Brain microvascular endothelial cell (primary cell): Measurements from ENCODE around the gene PHACTR3.
A peak's percentile ranks its signal among the peaks of the same experiment; 100 is the strongest.
"Not testable (repeated sequence)": the region's sequence is repeated elsewhere in the genome, so short reads cannot be mapped to it uniquely, and the experiment has no call there.

ENCODE experiments used
- DNase-seq: peaks from one replicate; pipeline ENCODE4 v3.0.0-alpha.2; 2020
- H3K27ac ChIP-seq: fragments of 250-450 bp; sonication (Bioruptor Pico); 2 replicates; pipeline ENCODE4 v1.5.1; 2020; ENCODE audit warnings: mild to moderate bottlenecking, moderate library complexity
- H3K27me3 ChIP-seq: fragments of 250-450 bp; sonication (Bioruptor Pico); replicated peaks from 2 replicates; pipeline ENCODE4 v1.5.1; 2020; ENCODE audit warnings: mild to moderate bottlenecking
- H3K36me3 ChIP-seq: fragments of 250-450 bp; sonication (Bioruptor Pico); replicated peaks from 2 replicates; pipeline ENCODE4 v1.5.1; 2020; ENCODE audit warnings: mild to moderate bottlenecking
- H3K4me3 ChIP-seq: 2 replicates; pipeline ENCODE4 v1.5.1; 2011; ENCODE audit warnings: low read depth, mild to moderate bottlenecking, control low read depth, low read length, moderate library complexity
- CTCF ChIP-seq: IDR thresholded peaks from 2 replicates; pipeline ENCODE4 v1.5.1; 2011; ENCODE audit warnings: low read depth, mild to moderate bottlenecking, moderate library complexity, low read length, control low read depth, inconsistent platforms; ENCODE audit errors: missing control alignments
- in situ Hi-C: cut with HindIII; loops from 2 replicates; pipeline ENCODE4 v1.10.0; 2017; ENCODE audit warnings: low sequenced_read_pairs, low pct_ligation_motif_present

PHACTR3 gene

GRCh38 chr20:59603781-59604541, at the start of gene PHACTR3:
TSS of gene PHACTR3 (plus strand) at chr20:59604540. CDS start at chr20:59605015, 475 bp downstream.
- peaks cover 7% of the 10 kb centered on the region for H3K27me3 ChIP-seq
- TF ChIP-seq CTCF = no peak
- no peaks in the 10 kb centered on the region for H3K36me3 ChIP-seq
- H3K4me3 ChIP-seq = no peak within 1 kb of the TSS
- in situ Hi-C loops = no loop called here
- no peak within 1 kb of the TSS for H3K27ac ChIP-seq
- DNase-seq = no peak

- H3K4me3 ChIP-seq, in situ Hi-C loops, H3K36me3 ChIP-seq, H3K27me3 ChIP-seq, DNase-seq, H3K27ac ChIP-seq: not testable (repeated sequence)
Measured at GRCh38 chr20:59557733-59558529, 46.4 kb upstream of the PHACTR3 start.

- in situ Hi-C loops = no loop called here
- DNase-seq = no peak
- no peak overlapping the region for H3K4me3 ChIP-seq
Measured at GRCh38 chr20:59559024-59559817, 45.1 kb upstream of the PHACTR3 start.

GRCh38 chr20:59559863-59560262, 44.5 kb upstream of the PHACTR3 start:
- Histone ChIP-seq H3K27ac (no peak overlapping the region), H3K27me3 (no peaks in the 10 kb centered on the region), H3K36me3 (no peaks in the 10 kb centered on the region), H3K4me3 (no peak overlapping the region)
- DNase-seq = no peak
- in situ Hi-C loops = no loop called here
- no peak for TF ChIP-seq CTCF

More at GRCh38 chr20:59559024-59559817, 45.1 kb upstream of the PHACTR3 start:
- no peaks in the 10 kb centered on the region for H3K27me3 ChIP-seq
- no peak for TF ChIP-seq CTCF
- no peaks in the 10 kb centered on the region for H3K36me3 ChIP-seq
- H3K27ac ChIP-seq = no peak overlapping the region

- Histone ChIP-seq H3K27me3 (no peaks in the 10 kb centered on the region), H3K36me3 (no peaks in the 10 kb centered on the region), H3K27ac (no peak overlapping the region), H3K4me3 (no peak overlapping the region)
- TF ChIP-seq CTCF = peak; percentile 24
- in situ Hi-C loops = no loop called here
- peak; percentile 14 for DNase-seq
Measured at GRCh38 chr20:59560588-59561227, 43.6 kb upstream of the PHACTR3 start.
